SK-N-DZ (cell line): ENCODE measurements around the gene OR2AK2.

Source experiments
- small RNA-seq, 2 experiments: library from RNA; depleted of rRNA; stranded (forward); fragments of <200 nt; gene quantifications; one replicate each; pipeline ENCODE3, GENCODE V24; 2014

The OR2AK2 gene

Small RNAs within 50 kb of the gene (small RNA-seq; reads per million reads assigned to genes)
- 0 reads per million in 2 experiments for gene RF00019
